H9 (cell line): ENCODE data around the gene AKAP9. TPM values are rescaled to one million over a fixed set of nuclear protein-coding genes. Genes with fewer than 3 reads are reported as not detected.

ENCODE experiments used
- DNase-seq: peaks from one replicate; pipeline ENCODE4 v3.0.0-alpha.2; 2017
- H2AFZ ChIP-seq: one replicate; pipeline ENCODE4 v1.6.1; 2013; ENCODE audit warnings: mild to moderate bottlenecking, low read length, control low read depth, moderate library complexity
- H2AK5ac ChIP-seq: 2 replicates; pipeline ENCODE4 v1.6.1; 2013; ENCODE audit warnings: low read length, control low read depth, mixed read lengths; ENCODE audit not compliant: insufficient read length
- H2BK120ac ChIP-seq: one replicate; pipeline ENCODE4 v1.6.1; 2013; ENCODE audit warnings: low read depth, mild to moderate bottlenecking, low read length, control low read depth, inconsistent platforms; ENCODE audit not compliant: poor library complexity, severe bottlenecking
- H2BK12ac ChIP-seq: 2 replicates; pipeline ENCODE4 v1.6.1; 2013; ENCODE audit warnings: low read length, control low read depth, mixed read lengths, low read depth; ENCODE audit not compliant: insufficient read length
- H2BK15ac ChIP-seq: 2 replicates; pipeline ENCODE4 v1.6.1; 2013; ENCODE audit warnings: low read depth, low read length, control low read depth
- H2BK20ac ChIP-seq: one replicate; pipeline ENCODE4 v1.6.1; 2013; ENCODE audit warnings: low read depth, mild to moderate bottlenecking, low read length, control low read depth, inconsistent platforms; ENCODE audit not compliant: poor library complexity, severe bottlenecking
- H2BK5ac ChIP-seq: 2 replicates; pipeline ENCODE4 v1.6.1; 2013; ENCODE audit warnings: low read length, control low read depth, mixed read lengths; ENCODE audit not compliant: insufficient read length
- H3K14ac ChIP-seq: 2 replicates; pipeline ENCODE4 v1.6.1; 2013; ENCODE audit warnings: low read length, control low read depth; ENCODE audit not compliant: insufficient read depth
- H3K18ac ChIP-seq: 2 replicates; pipeline ENCODE4 v1.6.1; 2013; ENCODE audit warnings: low read depth, mild to moderate bottlenecking, mixed read lengths, low read length, control low read depth; ENCODE audit not compliant: insufficient read length
- H3K23ac ChIP-seq: 2 replicates; pipeline ENCODE4 v1.6.1; 2013; ENCODE audit warnings: low read length, control low read depth, mixed read lengths, low read depth; ENCODE audit not compliant: insufficient read length
- H3K23me2 ChIP-seq: 2 replicates; pipeline ENCODE4 v1.6.1; 2013; ENCODE audit warnings: low read depth, mild to moderate bottlenecking, mixed read lengths, low read length, control low read depth; ENCODE audit not compliant: insufficient read length, poor library complexity, severe bottlenecking
- H3K27ac ChIP-seq: 2 replicates; pipeline ENCODE4 v1.5.1; 2013; ENCODE audit warnings: low read length, control low read depth, mixed read lengths, low read depth; ENCODE audit not compliant: insufficient read length
- H3K27me3 ChIP-seq: 2 replicates; pipeline ENCODE4 v1.6.1; 2013; ENCODE audit warnings: low read length, control low read depth, inconsistent platforms; ENCODE audit not compliant: insufficient read depth
- H3K4ac ChIP-seq: 2 replicates; pipeline ENCODE4 v1.6.1; 2013; ENCODE audit warnings: low read depth, mild to moderate bottlenecking, control low read depth, inconsistent platforms, low read length, moderate library complexity
- H3K4me1 ChIP-seq: 2 replicates; pipeline ENCODE4 v1.6.1; 2013; ENCODE audit warnings: low read length, control low read depth, inconsistent platforms; ENCODE audit not compliant: insufficient read depth
- H3K4me2 ChIP-seq: 2 replicates; pipeline ENCODE4 v1.6.1; 2013; ENCODE audit warnings: low read length, control low read depth, mixed read lengths; ENCODE audit not compliant: insufficient read length, insufficient read depth
- H3K56ac ChIP-seq: 2 replicates; pipeline ENCODE4 v1.6.1; 2013; ENCODE audit warnings: low read depth, mild to moderate bottlenecking, mixed read lengths, low read length, control low read depth; ENCODE audit not compliant: insufficient read length
- H3K79me1 ChIP-seq: 2 replicates; pipeline ENCODE4 v1.6.1; 2013; ENCODE audit warnings: low read depth, mild to moderate bottlenecking, moderate library complexity, low read length, control low read depth, inconsistent platforms; ENCODE audit not compliant: insufficient read depth, poor library complexity, severe bottlenecking
- H3K79me2 ChIP-seq: 2 replicates; pipeline ENCODE4 v1.6.1; 2013; ENCODE audit warnings: low read length, control low read depth, inconsistent platforms; ENCODE audit not compliant: insufficient read depth
- H3K9ac ChIP-seq: 2 replicates; pipeline ENCODE4 v1.6.1; 2013; ENCODE audit warnings: low read length, control low read depth, mixed read lengths; ENCODE audit not compliant: insufficient read length; ENCODE audit errors: extremely low read depth
- H3K9me3 ChIP-seq: one replicate; pipeline ENCODE4 v1.6.1; 2013; ENCODE audit warnings: low read depth, low read length, inconsistent platforms; ENCODE audit not compliant: control insufficient read depth
- H3T11ph ChIP-seq: one replicate; pipeline ENCODE4 v1.6.1; 2013; ENCODE audit warnings: mild to moderate bottlenecking, low read length, control low read depth, inconsistent platforms
- H4K20me1 ChIP-seq: one replicate; pipeline ENCODE4 v1.6.1; 2013; ENCODE audit not compliant: control insufficient read depth, insufficient read length, insufficient read depth
- H4K5ac ChIP-seq: 2 replicates; pipeline ENCODE4 v1.6.1; 2013; ENCODE audit warnings: low read depth, mild to moderate bottlenecking, mixed read lengths, low read length, control low read depth; ENCODE audit not compliant: insufficient read length
- H4K8ac ChIP-seq: replicated peaks from 2 replicates; pipeline ENCODE4 v1.6.1; 2013; ENCODE audit warnings: low read length, control low read depth, mixed read lengths, low read depth; ENCODE audit not compliant: insufficient read length
- H4K91ac ChIP-seq: 2 replicates; pipeline ENCODE4 v1.6.1; 2013; ENCODE audit warnings: low read depth, mild to moderate bottlenecking, moderate library complexity, mixed read lengths, low read length, control low read depth; ENCODE audit not compliant: insufficient read length
- H3K27ac Mint-ChIP-seq, 3 experiments: 2 replicates in 2 of 3; 3 replicates in 1 of 3; pipeline ENCODE4 v1.8.0; 2020 to 2021; ENCODE audit warnings: mixed read lengths in 3 of 3, mild to moderate bottlenecking in 1 of 3, moderate library complexity in 1 of 3
- H3K27me3 Mint-ChIP-seq: 2 replicates; pipeline ENCODE4 v1.8.0; 2021; ENCODE audit warnings: low read depth, mild to moderate bottlenecking, moderate library complexity, mixed read lengths
- H3K36me3 Mint-ChIP-seq, 3 experiments: 2 replicates in 2 of 3; 3 replicates in 1 of 3; pipeline ENCODE4 v1.8.0; 2020 to 2021; ENCODE audit warnings: low read depth in 3 of 3, mixed read lengths in 3 of 3; ENCODE audit not compliant: insufficient read depth in 1 of 3
- H3K4me1 Mint-ChIP-seq, 2 experiments: 2 replicates each; pipeline ENCODE4 v1.8.0; 2020; ENCODE audit warnings: mixed read lengths in 2 of 2
- H3K4me3 Mint-ChIP-seq, 2 experiments: 2 replicates in 1 of 2; 3 replicates in 1 of 2; pipeline ENCODE4 v1.8.0; 2020 to 2021; ENCODE audit warnings: mild to moderate bottlenecking in 2 of 2, mixed read lengths in 2 of 2, moderate library complexity in 1 of 2
- H3K9me3 Mint-ChIP-seq, 2 experiments: 2 replicates in 1 of 2; 3 replicates in 1 of 2; pipeline ENCODE4 v1.8.0; 2020; ENCODE audit warnings: mild to moderate bottlenecking in 2 of 2, mixed read lengths in 2 of 2, moderate library complexity in 1 of 2
- CTCF ChIP-seq: fragments of 200-600 bp; sonication (generic); conservative IDR thresholded peaks from 3 replicates; pipeline ENCODE4 v1.8.0; 2021; ENCODE audit warnings: antibody characterized with exemption, mild to moderate bottlenecking
- total RNA-seq: library from RNA; stranded (reverse); gene quantifications from 2 replicates; pipeline ENCODE4 v1.2.1, GENCODE V29; 2021

AKAP9 gene
- total RNA-seq, 1 experiment from 2014 or later: 22.4 TPM

- no peak overlapping the region for H3T11ph ChIP-seq
- H3K4me2 ChIP-seq: no peak overlapping the region
- H2AFZ ChIP-seq: no peak overlapping the region
- no peak overlapping the region for H3K23ac ChIP-seq
- no peaks in the 10 kb centered on the region for H3K4me1 ChIP-seq
- H3K18ac ChIP-seq: no peak overlapping the region
- no peak for DNase-seq
- no peak overlapping the region for H3K9ac ChIP-seq
- H2BK120ac ChIP-seq: no peak overlapping the region
- no peak overlapping the region for H3K27ac ChIP-seq
- no peaks in the 10 kb centered on the region for H3K27me3 ChIP-seq
- no peaks in the 10 kb centered on the region for H3K9me3 Mint-ChIP-seq
- H4K91ac ChIP-seq: no peak overlapping the region
- H3K56ac ChIP-seq: no peak overlapping the region
- no peak for TF ChIP-seq CTCF
- no peak overlapping the region for H3K4me3 Mint-ChIP-seq
- H2BK15ac ChIP-seq: no peak overlapping the region
- no peak overlapping the region for H2BK20ac ChIP-seq
- H4K8ac ChIP-seq: no peak overlapping the region
- no peaks in the 10 kb centered on the region for H3K9me3 ChIP-seq
- H4K20me1 ChIP-seq: no peaks in the 10 kb centered on the region
- no peak overlapping the region for H2AK5ac ChIP-seq
- H3K79me1 ChIP-seq: no peaks in the 10 kb centered on the region
- H3K27ac Mint-ChIP-seq: no peak overlapping the region
- H3K4ac ChIP-seq: no peak overlapping the region
- no peaks in the 10 kb centered on the region for H3K27me3 Mint-ChIP-seq
- H2BK12ac ChIP-seq: no peak overlapping the region
- no peak overlapping the region for H3K14ac ChIP-seq
- peaks cover 13 to 14% of the 10 kb centered on the region in 2 experiments for H3K4me1 Mint-ChIP-seq
- H2BK5ac ChIP-seq: no peak overlapping the region
- H4K5ac ChIP-seq: no peak overlapping the region
- no peaks in the 10 kb centered on the region for H3K23me2 ChIP-seq
- H3K79me2 ChIP-seq: no peaks in the 10 kb centered on the region; the same call in 1 of the 2 replicates
- no peaks in the 10 kb centered on the region; a peak in 2 of 7 replicates for H3K36me3 Mint-ChIP-seq
These were observed 33.4 kb downstream of the AKAP9 start for GRCh38 chr7:91974066-91974465.
